ENCODE measurements around the gene CARF.
"Not testable (repeated sequence)": the region's sequence is repeated elsewhere in the genome, so short reads cannot be mapped to it uniquely, and the experiment has no call there.

The CARF gene

GRCh38 chr2:202883987-202884675 is 27.9 kb upstream of the CARF start:
- in situ Hi-C loops (cut with HindIII; ENCODE audit: low sequenced_read_pairs): no loop called here
- H3K4me3 ChIP-seq (ENCODE audit: low read depth, low read length): no peak overlapping the region
- TF ChIP-seq CTCF (IDR thresholded peaks at IDR 0.05; ENCODE audit: low read depth, low read length, missing control alignments): no peak
- DNase-seq (ENCODE audit: low read depth): no peak

GRCh38 chr2:202885190-202885589 is 26.9 kb upstream of the CARF start:
- in situ Hi-C loops (cut with HindIII; ENCODE audit: low sequenced_read_pairs): no loop called here
- TF ChIP-seq CTCF (IDR thresholded peaks at IDR 0.05; ENCODE audit: low read depth, low read length, missing control alignments): no peak
- no peak overlapping the region for H3K4me3 ChIP-seq (ENCODE audit: low read depth, low read length)
- no peak for DNase-seq (ENCODE audit: low read depth)

- in situ Hi-C loops (cut with HindIII; ENCODE audit: low sequenced_read_pairs); DNase-seq (ENCODE audit: low read depth); H3K4me3 ChIP-seq (ENCODE audit: low read depth, low read length): not testable (repeated sequence)
These were observed 6.6 kb upstream of the CARF start for GRCh38 chr2:202905507-202905906.

GRCh38 chr2:202908186-202908585 is 3.9 kb upstream of the CARF start:
- in situ Hi-C loops (cut with HindIII; ENCODE audit: low sequenced_read_pairs): no loop called here
- H3K4me3 ChIP-seq (ENCODE audit: low read depth, low read length): no peak overlapping the region
- DNase-seq (ENCODE audit: low read depth): no peak
- no peak for TF ChIP-seq CTCF (IDR thresholded peaks at IDR 0.05; ENCODE audit: low read depth, low read length, missing control alignments)

GRCh38 chr2:202909394-202910192 is 2.5 kb upstream of the CARF start:
- in situ Hi-C loops (cut with HindIII; ENCODE audit: low sequenced_read_pairs): no loop called here
- no peak for DNase-seq (ENCODE audit: low read depth)
- TF ChIP-seq CTCF (IDR thresholded peaks at IDR 0.05; ENCODE audit: low read depth, low read length, missing control alignments): no peak
- H3K4me3 ChIP-seq (ENCODE audit: low read depth, low read length): no peak overlapping the region

GRCh38 chr2:202910250-202910649 is 1.8 kb upstream of the CARF start:
- in situ Hi-C loops (cut with HindIII; ENCODE audit: low sequenced_read_pairs); DNase-seq (ENCODE audit: low read depth): not testable (repeated sequence)
- H3K4me3 ChIP-seq (ENCODE audit: low read depth, low read length): peak overlapping the region; percentile 91

- in situ Hi-C loops (cut with HindIII; ENCODE audit: low sequenced_read_pairs): no loop called here
- H3K4me3 ChIP-seq (ENCODE audit: low read depth, low read length): peak overlapping the region; percentile 91
- no peak for DNase-seq (ENCODE audit: low read depth)
- TF ChIP-seq CTCF (IDR thresholded peaks at IDR 0.05; ENCODE audit: low read depth, low read length, missing control alignments): no peak
These were observed 1.4 kb upstream of the CARF start for GRCh38 chr2:202910698-202911097.
